Esophagus muscularis mucosa (tissue), 4 donors: ENCODE data around the gene ELAC1. TPM values are rescaled to one million over a fixed set of nuclear protein-coding genes. Genes with fewer than 3 reads are reported as not detected.

Experiments used
- DNase-seq: peaks from one replicate; pipeline ENCODE4 v3.0.0-alpha.2; 2017; ENCODE audit errors: extremely low spot score
- H3K27ac ChIP-seq, 4 donors: fragments of 200-600 bp; sonication (generic); replicated peaks in 1 of 4; 1 replicate in 3 of 4; 2 replicates in 1 of 4; pipeline ENCODE4 v1.5.1; 2016 to 2019; ENCODE audit warnings: mild to moderate bottlenecking in 1 of 4
- H3K27me3 ChIP-seq, 4 donors: fragments of 200-600 bp; sonication (generic); one replicate each; pipeline versions ENCODE4 v1.5.1 to v1.6.0; 2016 to 2019
- H3K36me3 ChIP-seq, 4 donors: fragments of 200-600 bp; sonication (generic); one replicate each; pipeline ENCODE4 v1.5.1; 2016 to 2019
- H3K4me1 ChIP-seq, 4 donors: fragments of 200-600 bp; sonication (generic); one replicate each; pipeline ENCODE4 v1.5.1; 2016 to 2019
- H3K4me3 ChIP-seq, 4 donors: fragments of 200-600 bp; sonication (generic); 1 replicate in 2 of 4; 2 replicates in 2 of 4; pipeline ENCODE4 v1.5.1; 2016 to 2019; ENCODE audit warnings: mild to moderate bottlenecking in 4 of 4, moderate library complexity in 1 of 4
- H3K9me3 ChIP-seq, 4 donors: fragments of 200-600 bp; sonication (generic); 1 replicate in 3 of 4; 2 replicates in 1 of 4; pipeline ENCODE4 v1.5.1; 2016 to 2019
- EP300 ChIP-seq: sonication (generic); formaldehyde crosslinking; IDR thresholded peaks from one replicate; pipeline ENCODE4 v1.6.1; 2017; ENCODE audit warnings: antibody characterized with exemption
- POLR2A ChIP-seq: fragments of 450-650 bp; IDR thresholded peaks from one replicate; pipeline ENCODE4 v1.6.1; 2017; ENCODE audit warnings: antibody characterized with exemption, moderate library complexity, mild to moderate bottlenecking, low read depth
- POLR2AphosphoS5 ChIP-seq, 2 donors: sonication (generic); formaldehyde crosslinking; IDR thresholded peaks; one replicate each; pipeline ENCODE4 v1.6.1; 2017; ENCODE audit warnings: antibody characterized with exemption in 2 of 2
- WGBS: methylation state at CpG from one replicate; pipeline ENCODE4 v1.1.5; 2018; 5-methylcytosine and 5-hydroxymethylcytosine counted together
- intact Hi-C: fragments of 100-400 bp; cut with DNase I; formaldehyde crosslinking; loops from one replicate; pipeline ENCODE4 v1.15.1; 2023
- total RNA-seq, 4 donors: library from RNA; depleted of rRNA; stranded (reverse); fragments of >200 nt; gene quantifications; one replicate each; pipeline versions ENCODE4 v1.1.0 to v1.2.1, GENCODE V29; 2016
- TF ChIP-seq, protein P1 (sequence below), 3 experiments: fragments of 200-600 bp in 2 of 3; fragments of 450-650 bp in 1 of 3; sonication (generic) in 2 of 3; IDR thresholded peaks; one replicate each; pipeline ENCODE4 v1.5.1; 2017 to 2019; ENCODE audit warnings: antibody characterized with exemption in 3 of 3, mild to moderate bottlenecking in 2 of 3, moderate library complexity in 1 of 3

The ELAC1 gene
- total RNA-seq, 4 donors from 2014 or later, result 3.7 to 7.9 (median 4.0) TPM

DNA sequence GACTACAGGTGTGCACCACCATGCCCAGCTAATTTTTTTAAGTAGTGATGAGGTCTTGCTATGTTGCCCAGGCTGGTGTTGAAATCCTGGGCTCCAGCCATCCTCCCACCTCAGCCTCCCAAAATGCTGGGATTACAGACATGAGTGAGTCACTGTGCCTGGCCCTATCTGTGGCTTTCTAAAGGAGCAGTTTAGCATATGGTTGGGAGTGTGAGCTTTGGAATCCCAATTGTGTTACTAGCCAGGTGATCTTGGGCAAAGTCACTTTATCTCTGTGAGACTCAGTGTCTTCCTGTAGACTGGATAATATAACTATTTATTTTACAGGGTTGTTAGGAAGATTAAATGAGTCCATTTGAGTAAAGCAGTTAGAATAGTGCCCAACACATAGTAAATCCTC, 42.4 kb downstream of the ELAC1 start:
- Histone ChIP-seq H3K4me1 (peaks cover 0 to 6% (median under 1%) of the 10 kb centered on the region in 4 donors), H3K9me3 (no peaks in the 10 kb centered on the region), H3K27me3 (no peaks in the 10 kb centered on the region), H3K36me3 (no peaks in the 10 kb centered on the region), H3K27ac (no peak overlapping the region), H3K4me3 (no peak overlapping the region)
- TF ChIP-seq POLR2AphosphoS5 (IDR thresholded peaks at IDR 0.05), result no peak
- TF ChIP-seq, protein P1, sequence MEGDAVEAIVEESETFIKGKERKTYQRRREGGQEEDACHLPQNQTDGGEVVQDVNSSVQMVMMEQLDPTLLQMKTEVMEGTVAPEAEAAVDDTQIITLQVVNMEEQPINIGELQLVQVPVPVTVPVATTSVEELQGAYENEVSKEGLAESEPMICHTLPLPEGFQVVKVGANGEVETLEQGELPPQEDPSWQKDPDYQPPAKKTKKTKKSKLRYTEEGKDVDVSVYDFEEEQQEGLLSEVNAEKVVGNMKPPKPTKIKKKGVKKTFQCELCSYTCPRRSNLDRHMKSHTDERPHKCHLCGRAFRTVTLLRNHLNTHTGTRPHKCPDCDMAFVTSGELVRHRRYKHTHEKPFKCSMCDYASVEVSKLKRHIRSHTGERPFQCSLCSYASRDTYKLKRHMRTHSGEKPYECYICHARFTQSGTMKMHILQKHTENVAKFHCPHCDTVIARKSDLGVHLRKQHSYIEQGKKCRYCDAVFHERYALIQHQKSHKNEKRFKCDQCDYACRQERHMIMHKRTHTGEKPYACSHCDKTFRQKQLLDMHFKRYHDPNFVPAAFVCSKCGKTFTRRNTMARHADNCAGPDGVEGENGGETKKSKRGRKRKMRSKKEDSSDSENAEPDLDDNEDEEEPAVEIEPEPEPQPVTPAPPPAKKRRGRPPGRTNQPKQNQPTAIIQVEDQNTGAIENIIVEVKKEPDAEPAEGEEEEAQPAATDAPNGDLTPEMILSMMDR (IDR thresholded peaks at IDR 0.05), result no peak
- no peak for TF ChIP-seq EP300
- TF ChIP-seq POLR2A, result no peak
- DNase-seq, result no peak
- intact Hi-C loops, result no loop called here

DNA sequence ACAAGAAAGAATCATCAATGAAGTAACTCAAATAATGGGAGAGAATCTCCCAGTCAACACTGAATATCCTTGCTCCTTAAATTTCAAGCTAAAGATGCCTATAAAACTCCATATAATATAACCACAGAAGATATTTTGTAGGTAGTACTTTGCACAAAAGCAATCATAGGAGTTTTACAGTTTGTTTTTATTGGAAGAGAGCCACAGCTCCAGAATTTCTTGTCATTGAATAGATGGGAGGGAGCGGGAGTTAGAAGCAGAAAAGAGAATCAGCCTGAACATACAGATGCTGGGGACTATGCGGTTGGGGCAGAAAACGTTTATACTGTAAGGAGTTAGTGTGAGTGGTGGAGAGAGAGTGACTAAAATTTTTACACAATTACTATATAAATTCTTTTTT, 43.9 kb downstream of the ELAC1 start:
- TF ChIP-seq POLR2A, result no peak
- TF ChIP-seq, protein P1 (IDR thresholded peaks at IDR 0.05), result no peak
- no peak for TF ChIP-seq POLR2AphosphoS5 (IDR thresholded peaks at IDR 0.05)
- TF ChIP-seq EP300, result no peak
- Histone ChIP-seq H3K27ac (no peak overlapping the region), H3K9me3 (no peaks in the 10 kb centered on the region), H3K4me3 (no peak overlapping the region), H3K27me3 (no peaks in the 10 kb centered on the region), H3K36me3 (peaks cover 0 to 1% (median 0%) of the 10 kb centered on the region in 4 donors), H3K4me1 (peaks cover 0 to 6% (median under 1%) of the 10 kb centered on the region in 4 donors)
- intact Hi-C loops, result no loop called here
- DNase-seq, result no peak
- 46% methylated on average over 3 of the region's 3 CpGs for whole genome bisulfite sequencing

DNA sequence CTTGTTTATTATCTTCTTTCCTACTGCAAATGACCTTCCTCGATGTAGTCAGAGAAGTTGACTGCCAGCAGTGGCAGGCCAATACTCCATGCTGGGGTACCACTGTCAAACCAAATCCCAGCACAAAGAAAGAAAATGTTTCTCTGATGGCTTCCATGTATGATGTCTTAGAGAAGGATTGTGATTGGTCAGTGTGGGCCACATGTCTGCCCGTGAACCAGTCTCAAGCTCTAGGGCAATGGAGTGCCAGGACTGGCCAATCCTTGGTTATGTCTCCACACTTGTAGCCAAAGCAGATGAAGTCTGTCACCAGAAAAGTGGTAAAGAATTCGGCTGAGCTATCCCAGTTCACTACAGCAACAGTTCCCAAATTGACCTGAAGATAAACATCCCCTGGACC, 44.6 kb downstream of the ELAC1 start:
- H3K4me1 ChIP-seq, result peaks cover 0 to 6% (median under 1%) of the 10 kb centered on the region in 4 donors
- H3K4me3 ChIP-seq, result no peak overlapping the region
- H3K27ac ChIP-seq, result no peak overlapping the region
- WGBS, result 80% methylated on average over 3 of the region's 3 CpGs
- TF ChIP-seq POLR2A (no peak), EP300 (no peak), POLR2AphosphoS5 (IDR thresholded peaks at IDR 0.05) (no peak)
- TF ChIP-seq, protein P1 (IDR thresholded peaks at IDR 0.05), result no peak
- no peaks in the 10 kb centered on the region for H3K27me3 ChIP-seq
- no peak for DNase-seq
- H3K9me3 ChIP-seq, result no peaks in the 10 kb centered on the region
- intact Hi-C loops, result no loop called here
- peaks cover 0 to 6% (median 0%) of the 10 kb centered on the region in 4 donors for H3K36me3 ChIP-seq

DNA sequence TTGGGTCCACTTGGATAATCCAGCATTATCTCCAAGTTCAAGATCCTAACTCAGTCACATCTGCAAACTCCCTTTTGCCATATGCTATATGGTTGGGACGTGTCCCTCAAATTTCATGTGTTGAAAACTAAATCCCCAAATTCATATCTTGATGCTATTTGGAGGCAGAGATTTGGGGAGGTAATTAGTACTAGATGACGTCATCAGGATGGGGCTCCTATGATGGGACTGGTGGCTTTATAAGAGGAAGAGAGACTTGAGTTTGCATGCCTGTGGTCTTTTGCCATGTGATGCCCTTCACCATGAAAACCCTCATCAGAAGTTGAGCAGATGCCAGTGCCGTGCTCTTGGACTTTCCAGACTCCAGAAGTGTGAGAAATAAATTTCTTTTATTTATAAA, 45.4 kb downstream of the ELAC1 start:
- TF ChIP-seq EP300 (no peak), POLR2AphosphoS5 (IDR thresholded peaks at IDR 0.05) (no peak), POLR2A (no peak)
- TF ChIP-seq, protein P1 (IDR thresholded peaks at IDR 0.05), result no peak
- Histone ChIP-seq H3K27ac (no peak overlapping the region), H3K4me3 (no peak overlapping the region), H3K4me1 (peaks cover 0 to 6% (median 0%) of the 10 kb centered on the region in 4 donors), H3K9me3 (no peaks in the 10 kb centered on the region), H3K27me3 (no peaks in the 10 kb centered on the region), H3K36me3 (peaks cover 0 to 6% (median 0%) of the 10 kb centered on the region in 4 donors)
- intact Hi-C loops, result no loop called here
- DNase-seq, result no peak
- WGBS, result 89% methylated on average over 3 of the region's 3 CpGs
